GM21529 (cell line): ENCODE data around the gene ADARB1.

Experiments
- ATAC-seq: cut with Tn5 transposase; IDR thresholded peaks from one replicate; pipeline ENCODE4 v1.9.1; 2021; ENCODE audit not compliant: unreplicated experiment

ADARB1 gene

DNA sequence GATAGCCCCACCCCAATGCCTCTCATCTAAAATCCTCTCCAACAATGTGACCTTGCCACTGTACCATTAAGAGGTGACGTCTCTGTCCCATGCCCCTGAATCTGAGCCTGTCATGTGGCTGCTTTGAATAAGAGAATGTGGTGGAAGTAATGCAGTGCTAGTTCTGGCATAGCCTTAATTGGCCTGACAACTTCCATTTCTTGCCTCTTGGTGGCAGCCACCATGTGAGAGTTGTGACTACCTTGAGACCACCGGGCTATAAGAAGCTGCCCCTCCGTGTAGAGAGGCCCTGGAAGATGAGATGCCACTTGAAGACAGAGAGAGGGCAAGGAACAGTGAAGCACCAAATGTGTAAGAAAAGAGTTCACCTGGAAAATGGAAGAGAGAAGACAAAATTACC is 118.0 kb downstream of the ADARB1 start:
- ATAC-seq, result no peak

DNA sequence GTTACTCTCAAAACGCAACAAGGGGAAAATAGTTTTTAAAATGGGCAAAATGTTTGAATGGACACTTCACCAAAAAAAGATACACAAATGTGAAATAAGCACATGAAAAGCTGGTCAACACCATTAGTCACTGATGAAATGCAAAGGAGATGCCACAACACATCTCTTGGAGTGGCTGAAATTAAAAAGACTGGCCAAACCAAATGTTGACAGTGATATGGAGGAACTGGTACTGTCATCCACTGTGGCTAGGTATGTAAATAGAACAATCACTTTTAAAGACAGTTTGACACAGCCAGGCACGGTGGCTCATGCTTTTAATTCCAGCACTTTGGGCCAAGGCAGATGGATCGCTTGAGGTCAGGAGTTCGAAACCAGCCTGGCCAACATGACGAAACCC is 122.2 kb downstream of the ADARB1 start:
- ATAC-seq, result no peak

GRCh38 chr21:45199201-45199600 is 124.8 kb downstream of the ADARB1 start:
- ATAC-seq, result no peak

DNA sequence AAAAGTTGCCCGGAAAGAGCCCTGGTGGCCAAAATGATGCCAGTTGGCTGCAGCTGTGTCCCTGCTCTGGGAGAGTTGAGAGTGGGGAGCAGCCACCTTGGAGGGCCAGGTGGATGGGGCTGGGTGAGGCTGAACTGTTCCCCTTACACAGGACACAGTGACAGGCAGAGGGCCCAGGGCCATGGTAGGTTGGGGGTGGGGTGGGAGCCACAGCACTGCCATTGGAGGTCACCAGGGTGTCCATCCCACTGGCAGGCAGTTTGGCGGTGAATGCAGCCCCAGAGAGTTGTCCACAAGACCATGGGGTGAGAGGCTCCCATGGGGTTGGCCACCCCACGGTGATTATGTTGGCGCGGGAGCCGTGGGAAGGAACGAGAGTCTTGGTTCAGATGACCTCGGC is 125.7 kb downstream of the ADARB1 start:
- ATAC-seq, result no peak

- no peak for ATAC-seq
These were observed 126.4 kb downstream of the ADARB1 start for GRCh38 chr21:45200581-45201296.

DNA sequence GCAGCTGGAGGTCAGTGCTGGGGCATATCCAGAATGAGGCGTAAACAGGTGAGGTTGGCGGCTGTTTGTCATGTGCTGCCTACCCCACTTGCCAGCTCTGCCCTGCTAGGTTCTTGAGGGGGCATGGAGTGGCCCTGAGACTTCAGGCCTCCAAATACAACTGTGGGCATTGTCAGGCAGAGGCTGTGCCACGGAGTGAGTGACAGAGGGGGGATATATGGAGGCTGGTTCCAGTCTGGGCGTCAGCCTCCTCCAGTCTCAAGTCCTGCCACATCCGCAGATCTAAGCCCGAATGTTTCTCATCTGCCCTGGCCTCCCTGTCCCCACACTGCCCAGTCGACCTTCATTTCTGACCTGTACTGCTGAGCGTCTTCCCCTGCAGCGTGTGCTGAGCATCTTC is 128.0 kb downstream of the ADARB1 start:
- no peak for ATAC-seq

DNA sequence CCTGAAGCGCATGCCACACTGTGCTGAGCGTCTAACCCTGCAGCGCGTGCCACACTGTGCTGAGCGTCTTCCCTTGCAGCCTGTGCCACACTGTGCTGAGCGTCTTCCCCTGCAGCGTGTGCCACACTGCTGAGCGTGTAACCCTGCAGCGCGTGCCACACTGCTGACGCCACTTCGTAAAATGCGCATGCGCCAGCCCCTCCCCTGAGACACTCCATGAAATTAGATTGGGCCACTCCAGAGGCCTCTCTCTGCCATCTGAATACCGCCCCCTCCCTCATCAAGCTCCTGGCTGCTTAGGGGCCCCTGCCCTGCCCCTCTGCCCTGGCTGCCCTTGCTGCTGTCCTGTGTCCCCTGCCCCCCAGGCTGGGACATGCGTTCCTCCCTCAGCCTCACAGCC is 128.5 kb downstream of the ADARB1 start:
- ATAC-seq, result no peak

DNA sequence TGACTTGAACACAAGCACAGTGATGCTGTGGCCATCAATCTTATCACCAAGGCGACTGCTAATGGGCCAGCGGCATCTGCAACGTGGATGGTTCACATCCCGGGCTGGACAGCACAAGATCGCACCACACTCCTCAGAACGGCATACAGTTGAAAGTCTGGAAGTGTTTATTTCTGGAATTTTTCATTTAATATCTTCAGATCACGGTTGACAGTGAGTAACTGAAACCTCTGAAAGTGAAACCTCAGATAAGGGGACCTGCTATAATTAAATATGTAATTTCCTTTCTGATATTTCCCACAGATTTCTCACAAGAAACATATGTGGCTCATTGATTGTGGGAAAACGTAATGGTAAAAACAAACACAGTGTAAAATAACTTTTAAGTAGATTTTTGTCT is 129.6 kb downstream of the ADARB1 start:
- ATAC-seq, result no peak

DNA sequence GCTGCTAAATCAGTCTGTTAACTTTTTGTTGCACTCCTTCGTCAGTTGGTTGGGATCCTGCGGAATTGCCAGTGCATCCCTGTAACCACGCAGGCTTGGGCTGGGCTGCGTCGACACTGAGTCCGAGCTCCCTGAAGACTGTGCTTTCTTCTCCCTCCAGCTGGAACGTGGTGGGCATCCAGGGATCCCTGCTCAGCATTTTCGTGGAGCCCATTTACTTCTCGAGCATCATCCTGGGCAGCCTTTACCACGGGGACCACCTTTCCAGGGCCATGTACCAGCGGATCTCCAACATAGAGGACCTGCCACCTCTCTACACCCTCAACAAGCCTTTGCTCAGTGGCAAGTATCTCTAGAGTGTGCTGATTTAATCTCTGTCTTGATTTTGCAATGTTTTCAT is 130.0 kb downstream of the ADARB1 start:
- no peak for ATAC-seq

GRCh38 chr21:45207839-45208626 is 133.7 kb downstream of the ADARB1 start:
- no peak for ATAC-seq

- ATAC-seq, result no peak
These were observed 134.2 kb downstream of the ADARB1 start for GRCh38 chr21:45208627-45208951.

GRCh38 chr21:45209046-45209445 is 134.7 kb downstream of the ADARB1 start:
- no peak for ATAC-seq

- no peak for ATAC-seq
These were observed 135.4 kb downstream of the ADARB1 start for GRCh38 chr21:45209685-45210284.

- no peak for ATAC-seq
These were observed 136.1 kb downstream of the ADARB1 start for GRCh38 chr21:45210461-45210983.

DNA sequence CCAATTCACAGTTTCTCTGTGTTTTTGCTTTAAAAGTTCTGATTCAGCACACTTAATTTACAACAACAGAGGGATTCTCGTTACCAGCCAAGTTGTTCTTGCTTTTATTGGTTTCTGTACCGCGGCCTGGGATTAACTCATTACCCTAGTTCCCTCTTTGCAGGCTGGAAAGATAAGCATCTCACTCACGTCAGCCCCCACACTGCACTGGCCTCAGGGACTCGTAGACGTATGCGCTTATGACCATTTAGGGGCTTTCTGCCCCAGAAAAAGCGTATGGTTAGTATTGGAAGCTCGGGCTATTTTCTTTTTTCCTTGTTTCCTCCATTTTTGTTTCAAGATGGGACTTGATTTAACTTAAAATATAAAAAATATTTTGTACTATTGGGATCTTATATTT is 137.3 kb downstream of the ADARB1 start:
- no peak for ATAC-seq

DNA sequence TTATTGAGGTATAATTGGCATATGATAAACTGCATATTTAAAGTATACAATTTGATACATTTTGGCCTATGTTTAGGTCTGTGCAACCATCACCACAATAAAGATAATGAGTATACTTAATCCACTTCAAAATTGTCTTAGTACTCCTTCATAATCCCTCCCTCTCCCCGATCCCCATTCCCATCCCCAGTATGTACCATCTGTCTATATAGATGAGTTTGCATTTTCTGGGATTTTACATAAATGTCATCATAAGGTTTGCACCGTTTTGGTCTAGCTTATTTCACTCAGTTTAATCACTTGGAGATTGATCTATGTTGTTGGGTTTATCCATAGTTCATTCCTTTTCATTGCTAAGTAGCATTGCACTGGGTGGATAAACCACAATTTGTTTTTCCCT is 139.0 kb downstream of the ADARB1 start:
- ATAC-seq, result no peak

DNA sequence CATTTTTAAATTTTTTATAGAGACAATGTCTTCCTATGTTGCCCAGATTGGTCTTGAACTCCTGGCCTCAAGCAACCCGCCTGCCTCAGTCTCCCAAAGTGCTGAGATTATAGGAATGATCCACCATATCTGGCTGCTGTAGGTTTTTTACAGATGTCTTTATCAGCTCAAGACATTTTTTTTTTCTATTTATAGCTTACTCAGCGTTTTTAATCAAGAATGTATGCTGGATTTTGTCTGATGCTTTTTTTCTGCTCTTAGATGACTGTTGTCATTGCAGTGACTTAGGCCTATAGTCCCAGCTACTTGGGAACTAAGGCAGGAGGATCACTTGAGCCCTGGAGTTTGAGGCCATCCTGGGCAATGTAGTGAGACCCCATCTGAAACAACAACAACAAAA is 140.8 kb downstream of the ADARB1 start:
- no peak for ATAC-seq

DNA sequence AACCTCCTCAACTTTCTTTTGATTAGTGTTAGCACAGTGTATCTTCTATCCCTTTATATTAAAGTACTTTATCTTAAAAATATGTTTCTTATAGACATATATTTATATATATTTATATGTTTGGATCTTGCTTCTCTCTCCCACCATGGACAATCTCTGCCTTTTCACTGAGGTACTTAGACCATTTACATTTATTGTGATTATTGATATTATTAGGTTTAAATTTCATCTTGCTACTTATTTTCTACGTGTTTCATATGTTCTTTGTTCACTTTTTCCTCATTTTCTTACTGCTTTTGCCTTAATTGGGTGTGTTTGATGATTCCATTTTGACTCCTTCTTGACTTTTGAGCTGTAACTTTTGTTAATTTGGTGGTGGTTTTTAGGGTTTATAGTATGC is 142.6 kb downstream of the ADARB1 start:
- ATAC-seq, result no peak

DNA sequence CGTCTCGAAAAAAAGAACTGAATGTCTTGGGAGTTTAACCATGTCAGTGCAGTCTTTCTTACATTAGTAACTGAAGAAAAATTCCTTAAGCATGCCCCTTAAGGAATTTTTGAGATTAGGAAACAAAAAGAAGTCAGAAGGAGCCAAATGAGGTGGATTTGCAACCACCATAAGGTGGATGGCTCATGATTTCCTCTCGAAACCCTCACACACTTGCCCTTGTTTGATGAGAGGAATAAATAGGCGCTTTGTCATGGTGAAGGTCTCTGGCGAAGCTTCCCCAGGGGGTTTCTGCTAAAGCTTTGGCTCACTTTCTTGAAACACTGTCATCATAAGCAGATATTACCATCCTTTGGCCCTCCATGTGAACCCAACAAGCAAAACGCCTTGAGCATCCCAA is 145.1 kb downstream of the ADARB1 start:
- no peak for ATAC-seq

DNA sequence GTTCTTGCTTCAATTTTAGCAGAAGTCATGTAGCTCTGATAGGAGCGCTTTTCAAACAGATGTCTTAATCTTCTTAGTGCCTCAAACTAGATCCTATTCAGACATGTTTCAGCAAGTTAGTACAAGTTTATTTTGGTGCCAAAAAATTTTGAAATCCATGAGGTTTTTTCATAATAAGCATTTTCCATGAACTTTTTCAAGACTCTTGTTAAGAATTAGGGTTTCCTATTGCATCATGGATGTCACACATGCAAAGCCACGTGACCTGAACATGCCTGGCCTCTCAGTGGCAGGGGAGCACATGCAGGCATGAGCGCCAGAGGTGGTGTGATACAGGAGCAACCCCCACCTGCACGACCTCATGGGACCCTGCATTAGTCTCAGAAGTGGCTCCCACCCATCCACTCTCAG is 145.7 kb downstream of the ADARB1 start:
- ATAC-seq, result no peak

DNA sequence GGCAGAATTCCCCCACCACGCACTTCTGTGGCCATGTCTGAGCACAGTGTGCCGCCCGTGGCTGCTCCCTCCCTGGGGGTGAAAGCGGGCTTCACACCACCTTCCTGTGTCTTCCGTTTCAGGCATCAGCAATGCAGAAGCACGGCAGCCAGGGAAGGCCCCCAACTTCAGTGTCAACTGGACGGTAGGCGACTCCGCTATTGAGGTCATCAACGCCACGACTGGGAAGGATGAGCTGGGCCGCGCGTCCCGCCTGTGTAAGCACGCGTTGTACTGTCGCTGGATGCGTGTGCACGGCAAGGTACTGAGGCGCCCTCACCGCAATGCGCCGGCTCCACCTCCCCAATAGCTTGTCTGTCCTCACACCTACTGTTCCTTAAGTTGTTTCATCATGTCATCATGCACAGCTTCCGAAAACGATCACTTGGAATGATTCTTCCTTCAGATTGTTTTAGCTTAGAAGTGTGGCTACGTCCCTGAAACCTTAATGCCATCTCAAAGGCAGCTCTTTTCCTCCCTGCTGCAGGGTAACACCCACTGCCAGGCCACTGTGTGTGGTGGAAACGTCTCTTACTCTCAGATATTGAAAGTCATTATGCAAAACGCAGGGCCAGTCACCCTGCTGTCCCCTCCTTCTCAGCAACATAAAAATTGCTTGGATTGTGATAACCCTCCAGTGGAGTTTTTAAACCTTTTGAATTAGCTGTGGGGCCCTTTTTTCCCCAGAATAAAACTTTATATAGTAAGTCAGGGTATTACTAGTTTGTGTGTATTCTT is 146.5 kb downstream of the ADARB1 start:
- no peak for ATAC-seq
